GM12873 (cell line): ENCODE results near the gene ABCA9.

Source experiments
- TF ChIP-seq, protein P1 (sequence below): IDR thresholded peaks from 2 replicates; pipeline ENCODE4 v1.5.1; 2012; ENCODE audit warnings: low read depth, mild to moderate bottlenecking, moderate library complexity, low read length, control low read depth; ENCODE audit not compliant: insufficient read depth; ENCODE audit errors: missing control alignments

The ABCA9 gene

DNA sequence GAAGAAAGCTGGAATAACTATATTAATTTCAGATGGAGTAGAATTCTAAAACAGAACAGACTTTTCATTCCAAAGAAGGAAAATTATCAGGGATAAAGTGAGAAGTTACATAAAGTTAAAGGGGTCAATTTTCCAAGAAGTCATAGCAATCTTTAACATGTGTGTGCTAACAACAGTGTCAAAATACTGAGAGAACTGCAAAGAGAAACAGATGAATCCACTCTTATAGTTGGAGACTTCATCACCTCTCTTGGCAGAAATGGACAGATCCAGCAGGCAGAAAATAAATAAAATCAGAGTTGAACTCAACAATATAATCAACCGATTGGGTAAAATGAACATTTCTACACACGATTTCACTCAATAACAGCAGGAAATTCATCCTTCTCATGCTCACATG is 5.4 kb downstream of the ABCA9 start:
- TF ChIP-seq, protein P1, sequence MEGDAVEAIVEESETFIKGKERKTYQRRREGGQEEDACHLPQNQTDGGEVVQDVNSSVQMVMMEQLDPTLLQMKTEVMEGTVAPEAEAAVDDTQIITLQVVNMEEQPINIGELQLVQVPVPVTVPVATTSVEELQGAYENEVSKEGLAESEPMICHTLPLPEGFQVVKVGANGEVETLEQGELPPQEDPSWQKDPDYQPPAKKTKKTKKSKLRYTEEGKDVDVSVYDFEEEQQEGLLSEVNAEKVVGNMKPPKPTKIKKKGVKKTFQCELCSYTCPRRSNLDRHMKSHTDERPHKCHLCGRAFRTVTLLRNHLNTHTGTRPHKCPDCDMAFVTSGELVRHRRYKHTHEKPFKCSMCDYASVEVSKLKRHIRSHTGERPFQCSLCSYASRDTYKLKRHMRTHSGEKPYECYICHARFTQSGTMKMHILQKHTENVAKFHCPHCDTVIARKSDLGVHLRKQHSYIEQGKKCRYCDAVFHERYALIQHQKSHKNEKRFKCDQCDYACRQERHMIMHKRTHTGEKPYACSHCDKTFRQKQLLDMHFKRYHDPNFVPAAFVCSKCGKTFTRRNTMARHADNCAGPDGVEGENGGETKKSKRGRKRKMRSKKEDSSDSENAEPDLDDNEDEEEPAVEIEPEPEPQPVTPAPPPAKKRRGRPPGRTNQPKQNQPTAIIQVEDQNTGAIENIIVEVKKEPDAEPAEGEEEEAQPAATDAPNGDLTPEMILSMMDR: no peak

DNA sequence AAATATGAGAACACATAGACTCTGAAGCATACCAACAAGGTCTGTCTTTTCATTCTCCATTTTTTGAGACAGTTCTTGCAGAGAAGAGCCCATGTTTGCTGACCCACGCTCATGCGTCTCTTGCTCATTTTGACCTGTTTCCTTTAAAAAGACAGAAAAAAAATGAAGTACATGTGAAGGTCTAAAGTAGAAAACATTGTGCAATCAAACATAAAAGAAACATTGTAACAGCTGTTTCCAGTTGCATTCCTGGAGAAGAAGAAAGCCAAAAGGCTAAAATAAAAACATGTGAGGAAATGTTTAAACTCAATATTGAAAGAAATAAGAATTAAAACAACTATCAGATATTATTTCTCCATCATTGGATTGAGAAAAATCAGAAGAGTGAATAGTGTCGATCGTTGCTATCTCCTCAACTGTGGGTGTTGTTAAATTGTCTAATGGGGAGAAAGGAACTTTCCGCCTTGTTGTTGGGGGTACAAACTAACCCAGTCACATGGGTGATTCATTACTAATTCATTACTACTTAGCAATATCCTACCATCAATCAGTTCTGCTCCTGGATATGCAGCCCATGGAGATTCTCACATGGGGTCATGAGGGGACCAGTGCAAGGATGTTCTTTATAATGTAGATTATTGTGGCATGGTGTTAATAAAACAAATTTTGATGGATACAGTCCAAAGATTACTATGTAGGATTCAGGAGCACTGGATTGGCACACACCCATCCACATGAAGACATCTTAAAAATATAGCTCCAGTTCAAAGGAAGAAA is 9.5 kb downstream of the ABCA9 start:
- TF ChIP-seq, protein P1: no peak

DNA sequence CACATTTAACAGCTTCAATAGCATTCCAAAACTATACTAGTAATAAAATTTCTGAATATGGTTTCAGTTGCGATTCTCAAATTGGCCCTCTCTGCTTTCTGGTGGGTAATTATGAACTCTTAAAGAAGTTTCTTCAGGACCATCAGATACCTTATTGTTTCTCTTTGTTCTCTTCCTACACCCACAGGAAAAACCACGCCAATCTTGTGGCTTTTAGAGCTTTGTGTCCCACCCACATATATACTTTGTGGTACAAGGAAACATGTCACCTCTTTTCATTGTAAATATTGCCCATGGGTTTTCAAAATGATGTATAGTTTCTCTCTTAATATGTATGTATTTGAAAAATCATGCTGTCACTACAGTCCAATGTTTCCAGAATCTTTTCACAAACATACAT is 12.1 kb downstream of the ABCA9 start:
- TF ChIP-seq, protein P1: no peak

DNA sequence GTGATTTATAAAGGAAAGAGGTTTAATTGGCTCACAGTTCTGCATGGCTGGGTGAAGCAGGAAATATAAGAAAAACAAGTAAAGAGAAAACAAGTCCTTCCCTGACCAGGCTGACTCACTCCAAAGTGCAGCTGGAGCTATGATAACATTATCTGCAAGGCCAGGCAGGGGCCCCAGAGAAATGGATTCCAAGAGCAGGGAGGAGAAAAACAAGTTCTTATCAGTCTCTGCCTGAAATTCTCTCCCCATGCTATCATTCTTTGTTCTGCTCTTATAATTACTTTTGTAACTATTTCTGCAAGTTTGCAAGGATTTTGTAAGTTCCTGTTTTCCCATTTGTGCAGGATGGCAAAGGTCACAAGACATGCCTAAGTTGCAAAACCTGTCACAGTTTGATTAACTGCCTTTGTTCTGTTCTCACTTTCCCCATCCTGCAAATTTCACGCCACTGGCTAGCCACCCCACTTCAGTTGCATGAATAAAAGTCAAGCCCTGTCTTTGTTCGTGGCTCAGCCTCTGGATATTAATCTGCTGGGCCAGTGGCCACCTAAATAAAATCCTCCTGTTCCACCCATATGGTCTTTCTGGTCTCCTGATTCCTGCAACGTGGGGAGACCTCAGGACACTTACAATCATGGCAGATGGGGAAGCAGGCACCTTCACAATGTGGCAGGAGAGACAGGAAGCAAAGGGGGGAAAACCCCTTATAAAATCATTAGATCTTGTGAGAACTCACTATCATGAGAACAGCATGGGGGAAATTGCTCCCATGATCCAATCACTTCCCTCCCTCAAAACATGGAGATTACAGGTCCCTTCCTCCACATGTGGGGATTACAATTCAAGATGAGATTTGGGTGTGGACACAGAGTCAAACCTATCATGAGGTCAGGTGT is 13.1 kb downstream of the ABCA9 start:
- TF ChIP-seq, protein P1: no peak

DNA sequence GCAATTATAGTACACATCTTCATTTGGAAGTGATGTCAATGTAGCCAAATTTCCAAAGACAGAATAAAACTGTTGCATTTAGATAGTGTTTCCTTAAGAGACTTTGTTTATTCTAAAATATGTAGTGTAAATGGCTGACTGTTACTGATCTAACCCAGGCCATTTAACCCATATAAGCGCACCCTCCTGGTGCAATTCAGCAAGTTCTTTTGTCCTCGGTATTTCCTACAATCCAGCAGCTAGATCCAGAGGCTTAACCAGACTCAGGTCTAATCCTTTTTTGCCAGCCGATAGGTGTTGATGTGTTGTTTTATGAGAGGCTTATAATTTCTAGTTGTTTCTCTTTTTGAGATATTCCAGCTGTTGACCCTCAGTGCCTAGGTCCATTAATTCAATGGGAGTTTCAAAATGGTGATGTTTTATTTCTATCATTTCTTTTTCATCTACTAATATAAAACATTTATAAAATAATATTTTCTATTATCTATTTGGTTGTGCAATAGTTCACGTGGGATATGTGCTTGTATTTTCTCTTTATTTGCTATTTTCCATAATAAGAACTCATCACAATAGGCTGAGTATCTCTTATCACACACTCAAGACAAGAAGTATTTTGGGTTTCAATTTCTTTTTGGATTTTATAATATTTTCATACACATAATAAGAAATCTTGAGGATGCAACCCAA is 14.5 kb downstream of the ABCA9 start:
- TF ChIP-seq, protein P1: no peak

DNA sequence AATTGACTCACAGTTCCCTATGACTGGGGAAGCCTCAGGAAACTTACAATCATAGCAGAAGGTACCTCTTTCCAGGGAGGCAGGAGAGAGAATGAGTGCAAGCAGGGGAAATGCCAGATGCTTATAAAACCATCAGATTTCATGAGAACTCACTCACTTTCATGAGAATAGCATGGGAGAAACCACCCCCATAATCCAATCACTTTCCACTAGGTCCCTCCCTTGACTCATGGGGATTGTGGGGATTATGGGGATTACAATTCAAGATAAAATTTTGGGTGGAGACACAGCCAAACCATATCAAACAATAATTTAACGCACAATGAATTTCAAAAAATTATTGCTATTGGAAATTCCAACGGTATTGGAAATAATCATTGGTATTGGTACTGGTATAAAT is 15.1 kb downstream of the ABCA9 start:
- TF ChIP-seq, protein P1: no peak

DNA sequence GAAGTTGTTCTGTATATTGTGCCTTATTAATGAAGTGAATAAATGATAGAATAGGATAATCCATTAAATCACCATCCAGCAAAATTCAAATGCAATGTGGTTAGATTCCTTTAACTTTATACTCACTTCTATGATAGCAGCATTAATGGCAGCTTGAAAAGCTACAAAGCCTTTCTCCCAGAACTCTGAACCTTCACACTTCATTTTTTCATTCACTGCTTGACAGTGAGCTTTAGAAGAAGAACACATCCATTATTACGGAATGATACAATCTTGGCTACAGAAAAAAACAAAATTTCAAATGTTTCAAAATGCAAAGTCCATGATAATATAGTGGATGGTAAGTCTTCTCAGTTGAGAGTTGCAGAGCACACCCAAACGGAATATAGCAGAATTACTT is 16.4 kb downstream of the ABCA9 start:
- TF ChIP-seq, protein P1: no peak
